PC-3 (cell line): Measurements from ENCODE around the gene NKAIN2. TPM values are rescaled to one million over a fixed set of nuclear protein-coding genes. Genes with fewer than 3 reads are reported as not detected.

Experiments
- ATAC-seq: fragments of 200-7000 bp; cut with Tn5 transposase; 2 replicates; pipeline ENCODE4 v1.9.1; 2020; ENCODE audit warnings: mild to moderate bottlenecking, moderate library complexity
- BruUV-seq: library from RNA; stranded (reverse); fragments of 400-500 nt; replicated peaks from 2 replicates; lab custom pipeline; 2021; lab: Mats Ljungman, UMichigan
- CTCF ChIA-PET: fragments of 300-600 bp; sonication (Branson Sonifier 250); formaldehyde crosslinking; loops from one replicate; lab custom pipeline; 2022; ENCODE audit warnings: antibody characterized with exemption; lab: Charles Lee
- POLR2A ChIA-PET: fragments of 300-600 bp; sonication (Branson Sonifier 250); formaldehyde crosslinking; loops from one replicate; lab custom pipeline; 2022; ENCODE audit warnings: antibody characterized with exemption; ENCODE audit not compliant: unreplicated experiment; lab: Charles Lee
- DNase-seq: peaks from one replicate; pipeline ENCODE4 v3.0.0-alpha.2; 2015
- H2AFZ ChIP-seq: fragments of 300-600 bp; sonication (generic); 2 replicates; pipeline ENCODE4 v1.6.0; 2016; ENCODE audit warnings: antibody characterized with exemption, low read length
- H3F3A ChIP-seq: fragments of 300-600 bp; sonication (generic); one replicate; pipeline ENCODE4 v1.6.0; 2017; ENCODE audit warnings: antibody characterized with exemption, low read length, control low read depth, mild to moderate bottlenecking; ENCODE audit not compliant: unreplicated experiment
- H3K27ac ChIP-seq: fragments of 300-600 bp; sonication (generic); 2 replicates; pipeline ENCODE4 v1.5.1; 2016; ENCODE audit warnings: mild to moderate bottlenecking, low read length
- H3K27me3 ChIP-seq: fragments of 300-600 bp; sonication (generic); 2 replicates; pipeline ENCODE4 v1.6.1; 2016; ENCODE audit warnings: low read length, mixed read lengths
- H3K36me3 ChIP-seq: fragments of 300-600 bp; sonication (generic); 2 replicates; pipeline ENCODE4 v1.6.1; 2016; ENCODE audit warnings: low read depth, mixed run types, low read length, mixed read lengths
- H3K4me1 ChIP-seq: fragments of 300-600 bp; sonication (generic); 2 replicates; pipeline ENCODE4 v1.5.1; 2016; ENCODE audit warnings: low read length; ENCODE audit not compliant: insufficient read depth
- H3K4me2 ChIP-seq: fragments of 300-600 bp; sonication (generic); 2 replicates; pipeline ENCODE4 v1.6.0; 2016; ENCODE audit warnings: low read length
- H3K4me3 ChIP-seq: fragments of 300-600 bp; sonication (generic); 2 replicates; pipeline ENCODE4 v1.5.1; 2016; ENCODE audit warnings: mild to moderate bottlenecking, low read length, mixed read lengths
- H3K79me2 ChIP-seq: fragments of 300-600 bp; sonication (generic); 2 replicates; pipeline ENCODE4 v1.6.1; 2017; ENCODE audit warnings: low read length, mixed read lengths
- H3K9ac ChIP-seq: fragments of 300-600 bp; sonication (generic); 2 replicates; pipeline ENCODE4 v1.6.0; 2016; ENCODE audit warnings: mild to moderate bottlenecking, low read length
- H3K9me2 ChIP-seq: fragments of 300-600 bp; sonication (generic); replicated peaks from 2 replicates; pipeline ENCODE4 v1.6.1; 2016; ENCODE audit warnings: mixed run types, low read length, mixed read lengths
- H3K9me3 ChIP-seq: fragments of 300-600 bp; sonication (generic); 2 replicates; pipeline ENCODE4 v1.6.1; 2016; ENCODE audit warnings: low read length, mixed read lengths
- H4K20me1 ChIP-seq: fragments of 300-600 bp; sonication (generic); 2 replicates; pipeline ENCODE4 v1.6.1; 2016; ENCODE audit warnings: low read length, mixed read lengths
- EZH2 ChIP-seq: fragments of 300-600 bp; sonication (generic); IDR thresholded peaks from one replicate; pipeline ENCODE4 v1.6.1; 2017; ENCODE audit warnings: antibody characterized with exemption, mild to moderate bottlenecking, low read length; ENCODE audit not compliant: unreplicated experiment
- EZH2phosphoT487 ChIP-seq: fragments of 300-600 bp; sonication (generic); IDR thresholded peaks from 2 replicates; pipeline ENCODE4 v1.6.1; 2018; ENCODE audit warnings: mild to moderate bottlenecking, antibody characterized with exemption, low read length, borderline replicate concordance
- intact Hi-C: fragments of 100-400 bp; cut with micrococcal nuclease; formaldehyde crosslinking; loops from 2 replicates; pipeline ENCODE4 v1.9.0; 2023
- total RNA-seq: library from RNA; depleted of rRNA; stranded (reverse); fragments of >200 nt; gene quantifications from 2 replicates; pipeline ENCODE4 v1.2.3, GENCODE V29; 2014
- TF ChIP-seq, protein P1 (sequence below): fragments of 300-600 bp; sonication (generic); conservative IDR thresholded peaks from 2 replicates; pipeline ENCODE4 v1.5.1; 2017; ENCODE audit warnings: antibody characterized with exemption, low read depth, mild to moderate bottlenecking, low read length

NKAIN2 gene
- total RNA-seq, 1 experiment from 2014 or later: not detected

DNA sequence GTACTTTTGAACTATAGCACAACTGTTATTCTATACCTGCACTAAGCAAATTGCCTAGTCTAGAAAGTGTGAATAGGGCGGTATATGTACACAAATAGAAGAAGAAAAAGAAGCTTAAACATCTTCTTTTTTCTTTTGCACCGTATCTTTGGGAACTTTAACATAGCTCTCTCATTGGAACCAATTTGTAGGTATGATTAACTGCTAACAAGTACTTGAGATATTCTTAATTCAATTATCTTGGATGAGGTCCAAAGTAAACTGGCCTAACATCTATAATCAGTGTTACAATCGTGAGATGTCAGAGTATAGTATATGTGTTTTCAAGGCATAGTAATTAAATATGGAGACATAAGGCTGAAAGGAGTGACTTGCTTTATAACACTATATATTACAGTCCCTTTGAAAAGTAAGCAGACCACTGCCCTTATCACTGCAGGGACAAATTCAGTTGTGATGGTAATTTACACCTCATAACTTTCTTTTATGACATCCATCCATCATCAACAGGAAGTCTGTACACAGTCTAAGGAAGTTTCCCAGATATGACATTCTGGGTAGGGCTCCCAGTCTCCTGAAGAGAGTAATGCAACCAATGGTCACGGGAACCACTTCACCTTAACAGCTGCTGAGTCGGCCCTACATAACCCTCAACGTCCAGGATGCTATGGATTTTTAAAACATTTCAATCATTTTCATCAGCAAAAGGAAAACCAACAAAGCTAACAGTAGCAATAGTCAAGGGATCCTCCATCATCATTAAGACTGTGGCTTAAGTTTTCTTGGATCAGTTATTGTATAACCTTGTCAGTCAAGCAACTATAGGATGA, 37.6 kb downstream of the NKAIN2 start:
- no peak for TF ChIP-seq EZH2
- no peak for TF ChIP-seq EZH2phosphoT487
- TF ChIP-seq, protein P1, sequence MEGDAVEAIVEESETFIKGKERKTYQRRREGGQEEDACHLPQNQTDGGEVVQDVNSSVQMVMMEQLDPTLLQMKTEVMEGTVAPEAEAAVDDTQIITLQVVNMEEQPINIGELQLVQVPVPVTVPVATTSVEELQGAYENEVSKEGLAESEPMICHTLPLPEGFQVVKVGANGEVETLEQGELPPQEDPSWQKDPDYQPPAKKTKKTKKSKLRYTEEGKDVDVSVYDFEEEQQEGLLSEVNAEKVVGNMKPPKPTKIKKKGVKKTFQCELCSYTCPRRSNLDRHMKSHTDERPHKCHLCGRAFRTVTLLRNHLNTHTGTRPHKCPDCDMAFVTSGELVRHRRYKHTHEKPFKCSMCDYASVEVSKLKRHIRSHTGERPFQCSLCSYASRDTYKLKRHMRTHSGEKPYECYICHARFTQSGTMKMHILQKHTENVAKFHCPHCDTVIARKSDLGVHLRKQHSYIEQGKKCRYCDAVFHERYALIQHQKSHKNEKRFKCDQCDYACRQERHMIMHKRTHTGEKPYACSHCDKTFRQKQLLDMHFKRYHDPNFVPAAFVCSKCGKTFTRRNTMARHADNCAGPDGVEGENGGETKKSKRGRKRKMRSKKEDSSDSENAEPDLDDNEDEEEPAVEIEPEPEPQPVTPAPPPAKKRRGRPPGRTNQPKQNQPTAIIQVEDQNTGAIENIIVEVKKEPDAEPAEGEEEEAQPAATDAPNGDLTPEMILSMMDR: no peak
- H4K20me1 ChIP-seq: no peaks in the 10 kb centered on the region
- no peak overlapping the region for H3K9ac ChIP-seq
- CTCF ChIA-PET: no interaction called here
- intact Hi-C loops: no loop called here
- no peaks in the 10 kb centered on the region for H3K9me3 ChIP-seq
- no TSS peak for BruUV-seq
- no peak overlapping the region for H3K27ac ChIP-seq
- no peak overlapping the region for H2AFZ ChIP-seq
- no peak overlapping the region for H3K4me3 ChIP-seq
- H3K79me2 ChIP-seq: no peaks in the 10 kb centered on the region
- no peaks in the 10 kb centered on the region for H3F3A ChIP-seq
- ATAC-seq (no peak), DNase-seq (no peak)
- H3K27me3 ChIP-seq: no peaks in the 10 kb centered on the region
- no peaks in the 10 kb centered on the region for H3K36me3 ChIP-seq
- POLR2A ChIA-PET: no interaction called here
- H3K9me2 ChIP-seq: no peaks in the 10 kb centered on the region
- H3K4me1 ChIP-seq: no peaks in the 10 kb centered on the region
- H3K4me2 ChIP-seq: no peak overlapping the region

DNA sequence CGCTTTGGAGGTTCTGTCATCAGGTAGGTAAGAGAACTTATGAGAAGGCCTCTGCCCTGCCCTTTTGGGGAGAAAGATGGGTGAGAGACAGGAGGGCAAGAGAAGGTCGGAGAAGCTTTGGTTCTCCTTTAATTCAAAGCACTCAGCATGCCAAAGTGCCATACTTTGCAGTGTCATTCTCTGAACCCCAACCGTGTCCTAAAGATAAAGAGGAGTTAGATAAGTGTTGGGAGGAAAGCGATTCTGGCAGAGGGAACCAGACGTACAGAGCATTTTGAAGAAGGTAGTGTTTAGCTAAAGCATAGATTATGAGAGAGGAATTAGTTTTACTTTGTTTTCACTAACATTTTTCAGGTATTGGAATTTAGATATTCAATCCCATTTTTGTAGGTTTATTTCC, 40.3 kb downstream of the NKAIN2 start:
- BruUV-seq: no TSS peak

DNA sequence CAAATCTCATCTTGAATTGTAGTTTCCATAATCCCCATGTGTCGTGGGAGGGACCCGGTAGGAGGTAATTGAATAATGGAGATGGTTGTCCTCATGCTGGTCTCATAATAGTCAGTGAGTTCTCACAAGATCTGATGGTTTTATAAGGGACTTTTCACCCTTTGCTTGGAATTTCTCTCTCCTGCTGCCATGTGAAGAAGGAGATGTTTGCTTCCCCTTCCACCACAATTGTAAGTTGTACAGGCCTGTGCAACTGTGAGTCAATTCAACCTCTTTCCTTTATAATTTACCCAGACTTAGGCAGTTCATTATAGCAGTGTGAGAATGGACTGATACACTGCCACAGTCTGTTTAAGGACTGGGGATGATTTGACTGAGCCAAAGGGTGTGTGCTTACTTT, 44.7 kb downstream of the NKAIN2 start:
- H3K36me3 ChIP-seq: no peaks in the 10 kb centered on the region
- H4K20me1 ChIP-seq: no peaks in the 10 kb centered on the region
- no peak for ATAC-seq
- H2AFZ ChIP-seq: no peak overlapping the region
- H3K27ac ChIP-seq: no peak overlapping the region
- TF ChIP-seq EZH2 (no peak), EZH2phosphoT487 (no peak)
- TF ChIP-seq, protein P1: no peak
- H3K9me2 ChIP-seq: no peaks in the 10 kb centered on the region
- no peak overlapping the region for H3K4me3 ChIP-seq
- ChIA-PET POLR2A (no interaction called here), CTCF (no interaction called here)
- H3K9me3 ChIP-seq: no peaks in the 10 kb centered on the region
- H3K27me3 ChIP-seq: no peaks in the 10 kb centered on the region
- no peaks in the 10 kb centered on the region for H3K4me1 ChIP-seq
- BruUV-seq: no TSS peak
- no peaks in the 10 kb centered on the region for H3F3A ChIP-seq
- no peak for DNase-seq
- intact Hi-C loops: no loop called here
- no peak overlapping the region for H3K4me2 ChIP-seq
- H3K79me2 ChIP-seq: no peaks in the 10 kb centered on the region
- H3K9ac ChIP-seq: no peak overlapping the region

More for the DNA sequence above, 40.3 kb downstream of the NKAIN2 start:
- ATAC-seq (no peak), DNase-seq (no peak)
- Histone ChIP-seq H3K9me3 (no peaks in the 10 kb centered on the region), H3K4me1 (no peaks in the 10 kb centered on the region), H3K27ac (no peak overlapping the region), H3K36me3 (no peaks in the 10 kb centered on the region), H3K79me2 (no peaks in the 10 kb centered on the region), H2AFZ (no peak overlapping the region), H3K9me2 (no peaks in the 10 kb centered on the region), H4K20me1 (no peaks in the 10 kb centered on the region), H3K4me2 (no peak overlapping the region), H3K27me3 (no peaks in the 10 kb centered on the region), H3K4me3 (no peak overlapping the region), H3F3A (no peaks in the 10 kb centered on the region), H3K9ac (no peak overlapping the region)
- intact Hi-C loops: no loop called here
- ChIA-PET POLR2A (no interaction called here), CTCF (no interaction called here)
- no peak for TF ChIP-seq EZH2
